Activated CD4-positive, alpha-beta T cell treated with anti-CD3 and anti-CD28 coated beads, Interleukin-2, Interleukin-4, amounts not matched to agents 100 ng/mL and 50 ng/mL, durations not matched to agents 16 hours and 8 hours (primary cell): ENCODE results near the gene NR1H2.
"Not testable (repeated sequence)": the region's sequence is repeated elsewhere in the genome, so short reads cannot be mapped to it uniquely, and the experiment has no call there.

Source experiments
- DNase-seq: peaks from one replicate; pipeline ENCODE4 v3.0.0-alpha.2; 2020; ENCODE audit warnings: low spot score

The NR1H2 gene

DNA sequence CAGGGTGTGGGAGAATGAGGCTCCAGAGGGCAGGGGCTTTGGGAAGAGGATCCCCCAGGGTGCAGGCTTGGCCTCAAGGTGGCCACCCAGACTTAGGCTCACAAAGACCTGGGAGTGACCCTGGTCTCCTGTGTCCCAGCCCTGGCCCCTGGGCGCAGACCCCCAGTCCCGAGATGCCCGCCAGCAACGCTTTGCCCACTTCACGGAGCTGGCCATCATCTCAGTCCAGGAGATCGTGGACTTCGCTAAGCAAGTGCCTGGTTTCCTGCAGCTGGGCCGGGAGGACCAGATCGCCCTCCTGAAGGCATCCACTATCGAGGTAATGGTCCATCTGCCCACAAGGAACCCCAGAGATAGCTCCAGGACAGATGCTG is 2.6 kb downstream of the NR1H2 start:
- no peak for DNase-seq

DNA sequence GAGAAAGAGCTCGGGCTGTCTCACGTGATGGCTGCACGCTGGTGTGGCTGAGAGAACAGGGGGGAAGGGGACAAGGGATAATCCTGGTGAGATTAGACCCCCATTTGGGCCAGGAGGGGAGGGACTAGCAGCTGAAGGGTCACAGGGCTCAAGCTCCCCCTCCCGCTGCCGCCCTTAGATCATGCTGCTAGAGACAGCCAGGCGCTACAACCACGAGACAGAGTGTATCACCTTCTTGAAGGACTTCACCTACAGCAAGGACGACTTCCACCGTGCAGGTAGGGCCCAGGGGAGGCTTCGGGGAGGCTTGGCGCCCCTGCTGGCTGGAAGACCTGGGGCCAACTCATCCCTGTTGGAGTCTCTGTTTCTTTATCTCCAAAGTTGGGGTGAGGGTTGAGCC is 3.3 kb downstream of the NR1H2 start:
- DNase-seq: no peak

DNA sequence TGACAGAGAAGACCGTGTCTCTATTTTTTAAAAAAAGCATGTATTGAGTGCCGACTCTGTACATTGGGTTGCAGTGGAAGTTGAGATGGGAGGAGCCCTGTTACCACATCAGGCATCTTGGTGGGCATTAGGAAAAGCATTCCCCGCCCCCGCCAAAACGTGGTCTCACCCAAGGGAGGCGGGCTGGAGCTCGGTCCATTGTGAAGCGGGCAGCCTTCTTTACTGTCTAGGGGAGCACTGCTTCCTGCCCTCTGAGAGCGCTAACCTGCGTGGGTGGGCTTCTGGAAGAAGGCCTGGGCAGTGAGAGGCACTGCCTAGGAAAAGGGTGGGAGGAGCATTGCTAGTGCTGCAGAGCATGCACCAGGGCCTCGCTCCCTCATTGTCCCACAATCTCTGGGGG is 3.9 kb downstream of the NR1H2 start:
- no peak for DNase-seq

DNA sequence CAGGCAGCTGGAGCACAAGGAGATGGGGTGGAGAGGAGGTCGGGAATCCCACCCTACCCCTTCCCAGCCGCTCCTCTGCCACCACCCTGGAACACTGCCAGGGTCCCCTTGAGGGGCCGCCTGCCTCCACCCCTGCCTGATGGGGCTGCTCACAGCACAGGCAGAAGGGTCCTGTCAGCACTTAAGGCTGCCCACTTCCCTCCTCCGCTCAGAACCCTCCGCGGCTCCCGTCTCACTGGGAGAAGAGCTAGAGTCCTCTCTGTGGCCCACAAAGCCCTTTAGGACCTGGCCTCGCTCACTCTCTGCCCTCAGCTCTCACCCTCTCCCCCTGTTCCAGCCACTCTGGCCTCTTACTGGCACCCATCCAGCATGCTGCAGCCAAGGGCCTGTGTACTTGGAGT is 4.5 kb downstream of the NR1H2 start:
- DNase-seq: no peak

DNA sequence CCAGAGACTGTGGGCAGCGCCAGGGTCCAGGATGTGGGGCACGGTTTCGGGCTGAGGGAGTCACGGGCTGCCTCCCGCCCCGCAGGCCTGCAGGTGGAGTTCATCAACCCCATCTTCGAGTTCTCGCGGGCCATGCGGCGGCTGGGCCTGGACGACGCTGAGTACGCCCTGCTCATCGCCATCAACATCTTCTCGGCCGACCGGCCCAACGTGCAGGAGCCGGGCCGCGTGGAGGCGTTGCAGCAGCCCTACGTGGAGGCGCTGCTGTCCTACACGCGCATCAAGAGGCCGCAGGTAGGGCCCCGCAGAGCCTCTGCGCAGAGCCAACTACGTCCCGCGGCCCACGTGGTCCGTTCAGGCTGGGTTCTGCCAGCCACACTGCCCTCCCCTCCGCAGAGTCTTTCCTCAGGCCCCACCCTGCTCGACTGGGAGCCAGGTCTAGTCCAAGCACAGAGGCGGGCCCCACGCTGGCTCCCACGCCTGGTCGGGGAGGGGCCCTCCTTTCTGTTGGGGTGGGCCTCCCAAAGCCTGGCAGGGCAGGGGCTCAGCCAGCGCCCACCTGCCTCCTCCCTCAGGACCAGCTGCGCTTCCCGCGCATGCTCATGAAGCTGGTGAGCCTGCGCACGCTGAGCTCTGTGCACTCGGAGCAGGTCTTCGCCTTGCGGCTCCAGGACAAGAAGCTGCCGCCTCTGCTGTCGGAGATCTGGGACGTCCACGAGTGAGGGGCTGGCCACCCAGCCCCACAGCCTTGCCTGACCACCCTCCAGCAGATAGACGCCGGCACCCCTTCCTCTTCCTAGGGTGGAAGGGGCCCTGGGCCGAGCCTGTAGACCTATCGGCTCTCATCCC is 5.8 kb downstream of the NR1H2 start:
- no peak for DNase-seq

DNA sequence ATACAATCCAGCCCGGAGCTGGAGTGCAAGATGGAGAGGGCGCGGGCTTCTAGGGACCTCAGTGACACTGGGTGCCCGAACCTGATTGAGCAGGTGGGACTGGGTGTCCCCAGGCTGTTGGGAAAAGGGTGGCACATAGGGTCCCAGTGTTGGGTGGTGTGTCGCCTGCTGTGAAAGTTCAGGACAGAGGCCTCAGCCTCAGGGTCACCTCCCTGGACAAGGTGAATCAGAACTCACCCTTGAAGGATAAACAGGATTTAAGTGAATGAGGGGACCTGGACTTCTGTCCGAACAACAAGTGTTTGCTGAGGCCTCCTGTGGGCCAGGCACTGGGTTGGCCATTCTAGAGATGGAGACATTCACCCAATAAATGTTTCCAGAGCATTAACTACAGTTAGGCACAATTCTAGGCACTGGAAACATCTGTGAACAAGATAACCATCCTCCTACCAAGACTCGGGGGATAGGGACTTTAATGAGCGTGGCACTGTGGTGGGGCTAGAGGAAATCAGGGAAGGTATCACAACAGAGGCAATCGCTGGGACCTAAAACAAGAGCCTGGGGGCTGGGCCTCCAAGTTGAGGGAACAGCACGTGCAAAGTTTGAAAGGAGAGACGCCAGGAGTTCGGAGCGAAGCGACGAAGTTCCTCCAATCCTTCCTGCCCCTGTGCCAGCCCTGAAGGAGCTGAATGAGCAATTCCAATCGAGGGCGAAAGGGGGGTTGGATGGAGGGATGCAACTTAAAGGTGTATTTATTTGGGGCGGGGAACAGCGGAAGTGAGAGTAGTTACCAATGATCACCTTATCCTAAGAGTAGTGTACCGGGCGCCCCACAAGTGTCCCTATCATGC is 7.0 kb downstream of the NR1H2 start:
- no peak for DNase-seq

DNA sequence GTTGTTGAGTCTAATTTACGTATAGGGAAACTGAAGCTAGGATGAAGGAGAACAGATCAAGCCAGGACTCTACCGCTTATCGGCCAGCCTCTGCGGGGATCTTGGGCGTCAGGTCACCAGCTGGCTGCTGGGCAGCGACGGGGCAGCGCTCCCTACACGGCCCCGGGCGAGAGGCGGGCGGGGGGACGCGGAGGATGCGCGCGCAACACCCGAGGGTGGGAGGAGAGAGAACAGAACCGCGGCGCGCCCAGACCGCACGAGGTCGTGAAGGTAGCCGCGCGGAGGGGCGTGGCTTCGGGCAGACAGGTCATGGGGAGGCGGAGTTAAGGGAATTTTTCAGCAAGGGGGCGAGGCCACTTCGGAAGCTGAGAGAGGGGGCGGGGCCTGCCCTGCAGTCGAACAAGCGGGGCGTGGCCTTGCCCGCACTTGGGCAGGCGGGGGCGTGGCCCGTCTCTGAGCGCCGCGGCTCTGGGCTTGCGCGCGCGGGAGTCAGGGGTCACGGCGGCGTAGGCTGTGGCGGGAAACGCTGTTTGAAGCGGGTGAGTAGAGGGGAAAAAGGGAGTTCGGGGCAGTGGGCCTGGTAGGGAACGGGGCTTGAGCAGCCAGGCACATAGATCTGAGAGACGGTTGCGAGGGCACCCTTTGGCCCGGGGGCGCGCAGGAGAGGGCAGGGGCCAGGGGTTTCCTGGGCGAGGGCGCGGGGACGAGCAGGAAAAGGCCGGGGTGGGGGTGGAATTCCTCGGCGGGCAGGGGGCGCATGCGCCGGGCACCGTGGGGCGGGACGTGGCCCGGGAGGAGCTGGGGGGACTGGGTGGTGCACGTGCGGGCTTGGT is 7.8 kb downstream of the NR1H2 start, which contains the start of gene POLD1:
Gene POLD1 (plus strand): TSS at position 496 of the 833 bp plus-strand sequence. CDS start 14,505 bp downstream, outside the sequence.
- DNase-seq: peak; percentile 99

DNA sequence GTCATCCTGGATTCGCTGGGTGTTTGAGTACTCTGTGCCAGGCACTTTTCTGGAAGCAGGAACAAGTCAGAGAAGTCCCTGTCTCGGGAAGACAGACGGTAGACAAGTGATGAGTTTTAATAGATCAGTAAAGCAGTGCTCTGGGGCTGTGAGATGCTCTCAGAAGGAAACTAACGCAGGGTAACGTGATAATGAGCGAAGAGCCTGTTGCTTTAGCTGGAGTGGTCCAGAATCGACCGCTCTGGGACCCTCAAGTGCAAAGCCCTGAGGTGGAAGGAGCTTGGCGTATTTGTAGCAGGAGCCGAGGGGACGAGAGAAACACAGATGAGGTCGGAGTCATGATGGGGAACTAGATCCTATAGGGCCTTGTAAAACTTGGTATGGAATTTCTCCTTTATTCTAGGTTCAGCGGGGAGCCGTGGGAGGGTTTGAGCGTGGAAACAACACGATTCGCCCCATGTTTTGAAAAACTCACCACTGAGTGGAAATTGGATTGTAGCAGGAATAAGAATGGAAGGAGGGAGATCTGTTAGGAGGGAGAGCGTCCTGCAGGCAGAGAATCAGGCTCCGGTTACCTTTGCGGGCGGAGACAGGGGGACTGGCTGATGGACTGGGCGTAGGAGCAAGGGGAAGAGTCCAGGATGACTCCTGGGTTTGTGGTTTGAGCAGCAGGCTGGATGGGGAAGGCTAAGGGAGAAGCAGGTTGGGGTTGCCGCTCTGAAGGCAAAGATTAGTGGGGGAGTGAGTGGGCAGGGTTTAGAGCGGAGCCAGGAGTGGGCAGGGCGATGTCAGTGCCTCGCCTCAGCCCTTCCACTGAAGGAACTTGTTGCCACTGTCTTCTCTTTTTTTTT is 8.7 kb downstream of the NR1H2 start:
- DNase-seq: no peak

DNA sequence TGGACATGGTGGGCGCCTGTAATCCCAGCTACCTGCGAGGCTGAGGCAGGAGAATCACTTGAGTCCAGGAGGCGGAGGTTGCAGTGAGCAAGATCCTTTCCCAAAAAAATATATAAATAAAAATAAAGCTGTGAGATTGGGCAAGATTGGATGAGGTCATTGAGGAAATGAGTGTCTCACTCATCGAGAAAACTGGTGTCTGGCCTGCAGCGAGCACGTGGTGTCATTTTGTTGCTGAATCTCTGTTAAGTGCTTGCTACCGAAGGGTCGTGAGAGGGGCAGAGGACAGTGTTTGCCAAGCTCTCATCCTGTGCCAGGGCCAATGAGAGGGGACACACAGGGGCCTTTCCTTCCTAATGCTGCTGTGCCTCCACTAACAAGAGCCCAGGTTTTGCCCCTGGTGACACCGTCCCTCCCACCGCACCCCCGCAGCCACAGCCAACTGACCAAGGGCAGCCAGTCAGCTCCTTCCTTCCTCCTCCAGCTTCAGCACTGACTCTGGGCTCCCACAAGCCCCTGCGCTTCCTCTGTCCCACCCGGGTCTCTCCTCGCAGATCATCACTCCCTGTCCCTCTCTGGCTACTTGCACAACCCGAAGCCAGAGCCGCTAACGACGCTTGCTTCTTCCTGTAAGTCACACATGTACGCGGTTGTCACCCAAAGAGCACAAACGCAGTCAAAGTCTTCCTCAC is 11.1 kb downstream of the NR1H2 start:
- no peak for DNase-seq

DNA sequence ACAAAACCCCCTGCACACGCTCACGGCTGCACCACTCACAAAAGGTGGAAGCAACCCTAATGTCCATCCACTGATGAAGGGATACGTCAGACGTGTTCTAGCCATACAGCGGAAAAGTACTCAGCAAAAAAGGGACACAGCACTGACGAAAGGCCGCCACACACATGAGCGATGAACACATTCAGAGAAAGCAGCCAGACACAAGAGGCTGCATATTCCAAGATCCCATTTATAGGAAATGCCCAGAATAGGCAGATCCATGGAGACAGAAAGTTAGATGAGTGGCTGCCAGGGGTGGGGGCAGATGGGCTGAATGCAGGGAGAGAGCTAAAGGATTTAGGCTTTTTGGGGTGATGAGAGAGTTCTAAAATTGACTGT is 11.6 kb downstream of the NR1H2 start:
- DNase-seq: no peak

DNA sequence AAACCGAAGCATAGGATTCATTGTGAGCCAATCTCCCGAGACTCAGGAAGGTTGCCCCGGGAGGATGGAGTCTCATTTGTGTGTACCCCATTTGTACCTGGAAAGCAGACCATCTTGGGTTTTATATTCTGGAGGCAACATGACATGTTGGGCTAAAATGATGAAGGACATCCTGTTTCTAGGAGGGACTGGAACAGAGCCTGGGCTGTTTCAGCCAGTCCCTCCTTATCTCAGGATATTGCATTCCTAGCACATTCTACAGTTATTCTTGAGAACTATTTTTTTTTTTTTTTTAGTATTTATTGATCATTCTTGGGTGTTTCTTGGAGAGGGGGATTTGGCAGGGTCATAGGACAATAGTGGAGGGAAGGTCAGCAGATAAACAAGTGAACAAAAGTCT is 14.0 kb downstream of the NR1H2 start:
- not testable (repeated sequence) for DNase-seq

DNA sequence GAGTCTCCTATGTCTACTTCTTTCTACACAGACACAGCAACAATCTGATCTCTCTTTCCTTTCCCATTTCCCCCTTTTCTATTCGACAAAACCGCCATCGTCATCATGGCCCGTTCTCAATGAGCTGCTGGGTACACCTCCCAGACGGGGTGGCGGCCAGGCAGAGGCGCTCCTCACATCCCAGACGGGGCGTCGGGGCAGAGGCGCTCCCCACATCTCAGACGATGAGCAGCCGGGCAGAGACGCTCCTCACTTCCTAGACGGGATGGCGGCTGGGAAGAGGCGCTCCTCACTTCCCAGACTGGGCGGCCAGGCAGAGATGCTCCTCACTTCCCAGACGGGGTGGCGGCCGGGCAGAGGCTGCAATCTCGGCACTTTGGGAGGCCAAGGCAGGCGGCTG is 14.7 kb downstream of the NR1H2 start:
- not testable (repeated sequence) for DNase-seq

DNA sequence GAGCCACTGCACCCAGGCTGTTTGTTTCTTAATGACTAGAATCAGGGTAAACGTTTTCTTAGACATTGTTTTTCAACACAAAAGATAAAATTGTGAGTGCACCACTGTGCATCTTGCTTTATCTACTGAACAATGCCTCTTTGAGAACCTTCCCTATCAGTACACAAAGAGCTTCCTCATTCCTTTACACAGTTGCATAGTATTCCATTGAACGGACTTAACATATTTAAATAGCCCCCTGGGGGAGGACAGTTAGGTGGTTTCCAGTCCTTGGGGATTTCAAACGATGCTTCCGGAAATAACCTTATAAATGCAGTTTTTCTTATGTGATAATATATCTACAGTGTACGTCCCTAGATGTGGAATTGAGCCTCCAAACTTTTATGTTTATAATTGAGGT is 16.5 kb downstream of the NR1H2 start:
- no peak for DNase-seq

DNA sequence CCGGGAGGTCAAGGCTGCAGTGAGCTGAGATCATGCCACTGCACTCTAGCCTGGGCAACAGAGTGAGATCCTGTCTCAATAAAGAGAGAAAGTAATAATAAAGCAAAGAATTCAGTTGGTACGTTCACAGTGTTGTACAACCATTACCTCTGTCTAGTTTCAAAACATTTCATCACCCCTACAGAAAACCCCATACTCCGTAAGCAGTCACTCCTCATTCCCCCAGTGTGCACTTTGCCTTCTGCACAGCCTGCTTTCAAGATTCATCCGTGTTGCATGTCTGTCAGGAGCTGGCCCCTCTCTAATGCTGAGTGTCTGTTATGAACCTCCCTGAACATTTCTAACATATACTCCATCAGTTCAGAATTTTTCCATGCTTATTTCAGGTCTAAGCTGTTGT is 17.3 kb downstream of the NR1H2 start:
- no peak for DNase-seq

DNA sequence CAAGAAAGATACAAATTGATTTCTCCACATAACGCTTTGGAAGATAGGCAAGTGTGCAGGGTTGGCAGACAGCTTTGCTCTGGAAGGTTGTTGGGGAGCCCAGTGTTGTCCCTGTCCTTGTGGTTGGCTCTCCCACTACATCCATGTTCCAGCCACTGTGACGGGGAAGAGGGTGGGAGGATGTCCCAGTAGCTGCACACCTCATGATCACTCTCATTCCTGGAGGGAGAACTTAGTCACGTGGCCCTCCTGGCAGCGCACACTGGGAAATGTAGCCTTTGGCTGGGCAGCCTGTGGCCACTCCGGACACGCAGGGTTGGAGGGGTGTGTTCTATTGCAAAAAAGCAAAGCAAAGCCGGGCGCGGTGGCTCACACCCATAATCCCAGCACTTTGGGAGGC is 17.8 kb downstream of the NR1H2 start:
- DNase-seq: no peak

DNA sequence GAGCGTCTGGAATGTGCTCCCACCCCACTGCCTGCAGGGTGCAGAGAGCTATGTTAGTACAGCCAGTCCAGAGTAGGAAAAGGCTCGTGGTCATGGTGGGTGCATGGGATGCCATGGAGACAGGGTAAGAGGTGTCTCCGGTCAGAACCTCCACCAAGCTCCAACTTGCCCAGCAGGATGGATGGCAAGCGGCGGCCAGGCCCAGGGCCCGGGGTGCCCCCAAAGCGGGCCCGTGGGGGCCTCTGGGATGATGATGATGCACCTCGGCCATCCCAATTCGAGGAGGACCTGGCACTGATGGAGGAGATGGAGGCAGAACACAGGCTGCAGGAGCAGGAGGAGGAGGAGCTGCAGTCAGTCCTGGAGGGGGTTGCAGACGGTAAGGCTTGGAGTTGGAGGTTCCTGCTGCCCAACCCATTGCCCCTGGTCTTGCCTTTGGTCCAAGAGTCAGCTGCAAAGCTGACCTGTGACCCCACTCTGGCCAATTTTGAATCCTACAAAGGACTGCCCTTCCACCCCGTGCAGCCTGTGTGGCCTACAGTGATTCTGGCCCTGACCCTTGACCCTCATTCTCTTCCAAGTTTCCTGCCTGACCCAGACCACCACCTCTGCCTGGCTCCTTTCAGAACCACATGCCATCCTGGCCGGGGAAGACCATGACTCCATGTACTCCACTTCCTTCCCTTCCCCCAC is 22.6 kb downstream of the NR1H2 start:
- no peak for DNase-seq

DNA sequence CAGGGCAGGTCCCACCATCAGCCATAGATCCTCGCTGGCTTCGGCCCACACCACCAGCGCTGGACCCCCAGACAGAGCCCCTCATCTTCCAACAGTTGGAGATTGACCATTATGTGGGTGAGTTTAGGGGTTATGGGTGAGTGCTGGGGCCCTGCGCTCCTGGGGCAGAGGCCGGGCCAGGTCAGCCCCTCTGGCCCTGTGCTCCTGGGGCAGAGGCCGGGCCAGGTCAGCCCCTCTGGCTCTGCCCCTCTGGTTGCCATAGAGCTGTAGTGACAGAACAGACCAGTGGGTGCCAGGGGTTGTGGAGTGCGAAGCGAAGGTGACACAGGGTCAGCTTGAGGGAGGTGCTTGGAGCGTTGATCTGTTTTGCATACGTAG is 23.1 kb downstream of the NR1H2 start:
- no peak for DNase-seq

DNA sequence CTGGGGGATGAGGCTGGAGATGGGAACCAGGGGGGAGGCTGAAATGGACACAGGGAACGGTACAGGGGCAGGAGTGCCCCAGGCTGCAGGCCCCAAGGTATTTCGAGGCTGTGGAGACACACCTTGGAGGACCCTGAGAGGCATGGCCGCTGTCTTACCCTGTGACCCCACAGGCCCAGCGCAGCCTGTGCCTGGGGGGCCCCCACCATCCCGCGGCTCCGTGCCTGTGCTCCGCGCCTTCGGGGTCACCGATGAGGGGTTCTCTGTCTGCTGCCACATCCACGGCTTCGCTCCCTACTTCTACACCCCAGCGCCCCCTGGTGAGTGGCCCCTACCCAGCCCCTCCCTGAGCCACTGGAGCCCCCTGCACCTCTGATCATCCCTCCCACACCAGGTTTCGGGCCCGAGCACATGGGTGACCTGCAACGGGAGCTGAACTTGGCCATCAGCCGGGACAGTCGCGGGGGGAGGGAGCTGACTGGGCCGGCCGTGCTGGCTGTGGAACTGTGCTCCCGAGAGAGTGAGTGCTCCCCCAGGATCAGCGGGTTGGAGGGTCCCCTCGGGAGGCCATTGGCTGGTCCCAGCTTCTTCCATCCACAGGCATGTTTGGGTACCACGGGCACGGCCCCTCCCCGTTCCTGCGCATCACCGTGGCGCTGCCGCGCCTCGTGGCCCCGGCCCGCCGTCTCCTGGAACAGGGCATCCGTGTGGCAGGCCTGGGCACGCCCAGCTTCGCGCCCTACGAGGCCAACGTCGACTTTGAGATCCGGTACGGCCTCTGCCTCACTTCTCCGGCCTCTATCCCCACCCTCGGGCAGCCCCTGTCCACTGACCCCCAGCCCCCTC is 25.6 kb downstream of the NR1H2 start:
- no peak for DNase-seq
